Measurements from ENCODE around the gene BET1L. TPM values are rescaled to one million over a fixed set of nuclear protein-coding genes. Genes with fewer than 3 reads are reported as not detected.
A peak's percentile ranks its signal among the peaks of the same experiment; 100 is the strongest.

Gene BET1L
- total RNA-seq, 1 donor from 2014 or later = 45.5 TPM

DNA sequence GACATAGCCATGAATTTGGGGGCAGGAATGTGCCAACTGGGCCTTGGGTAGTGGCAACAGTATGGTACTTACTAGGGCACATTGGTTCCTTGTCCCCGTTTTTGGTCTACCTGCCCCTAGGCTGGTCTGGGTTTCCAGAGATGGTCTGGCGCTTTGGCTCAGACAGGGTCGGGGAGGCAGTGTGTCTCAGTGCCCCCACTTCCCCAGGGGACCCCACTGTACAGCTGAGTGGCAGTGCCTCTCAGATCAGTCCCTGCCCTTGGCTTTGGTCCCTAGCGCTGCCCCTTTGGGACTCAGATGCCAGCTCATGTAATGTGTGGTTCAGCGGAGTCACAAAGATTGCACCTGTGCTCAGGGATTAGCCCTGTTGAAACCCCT is 3.6 kb upstream of the BET1L start:
- TF ChIP-seq, protein P1, sequence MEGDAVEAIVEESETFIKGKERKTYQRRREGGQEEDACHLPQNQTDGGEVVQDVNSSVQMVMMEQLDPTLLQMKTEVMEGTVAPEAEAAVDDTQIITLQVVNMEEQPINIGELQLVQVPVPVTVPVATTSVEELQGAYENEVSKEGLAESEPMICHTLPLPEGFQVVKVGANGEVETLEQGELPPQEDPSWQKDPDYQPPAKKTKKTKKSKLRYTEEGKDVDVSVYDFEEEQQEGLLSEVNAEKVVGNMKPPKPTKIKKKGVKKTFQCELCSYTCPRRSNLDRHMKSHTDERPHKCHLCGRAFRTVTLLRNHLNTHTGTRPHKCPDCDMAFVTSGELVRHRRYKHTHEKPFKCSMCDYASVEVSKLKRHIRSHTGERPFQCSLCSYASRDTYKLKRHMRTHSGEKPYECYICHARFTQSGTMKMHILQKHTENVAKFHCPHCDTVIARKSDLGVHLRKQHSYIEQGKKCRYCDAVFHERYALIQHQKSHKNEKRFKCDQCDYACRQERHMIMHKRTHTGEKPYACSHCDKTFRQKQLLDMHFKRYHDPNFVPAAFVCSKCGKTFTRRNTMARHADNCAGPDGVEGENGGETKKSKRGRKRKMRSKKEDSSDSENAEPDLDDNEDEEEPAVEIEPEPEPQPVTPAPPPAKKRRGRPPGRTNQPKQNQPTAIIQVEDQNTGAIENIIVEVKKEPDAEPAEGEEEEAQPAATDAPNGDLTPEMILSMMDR (IDR thresholded peaks at IDR 0.05; ENCODE audit: partially characterized antibody, unreplicated experiment) = no peak

DNA sequence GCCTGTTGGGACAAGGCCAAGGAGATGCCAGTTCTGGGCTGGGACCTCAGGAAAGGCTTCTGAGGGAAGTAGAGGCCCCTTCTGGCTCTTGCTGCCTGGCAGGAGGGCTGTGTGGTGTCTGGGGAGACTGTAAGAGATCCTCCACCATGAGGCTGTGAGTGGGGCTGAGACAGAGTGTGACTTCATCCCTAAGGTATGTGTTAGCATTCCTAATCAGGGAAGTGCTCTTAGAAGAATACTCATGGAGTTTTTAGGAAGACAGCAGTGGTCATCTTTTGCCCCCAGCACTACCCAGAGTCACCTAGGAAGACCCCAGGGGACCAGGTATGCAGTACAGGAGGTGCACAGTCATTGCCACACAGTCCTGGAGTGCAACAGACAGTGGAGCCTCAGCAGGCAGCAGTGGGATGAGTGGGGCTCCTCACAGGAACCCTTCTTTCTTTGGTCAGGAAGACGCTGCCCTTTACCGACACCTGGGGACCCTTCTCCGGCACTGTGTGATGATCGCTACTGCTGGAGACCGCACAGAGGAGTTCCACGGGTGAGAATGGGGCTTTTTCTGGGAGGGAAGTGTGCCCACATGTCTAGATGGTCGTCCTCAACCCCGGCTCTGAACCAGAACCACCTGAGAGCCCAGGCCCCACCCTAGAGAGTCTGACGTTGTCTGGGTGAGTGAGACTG is 3.1 kb upstream of the BET1L start:
- no peak for DNase-seq
- H3K27ac Mint-ChIP-seq (ENCODE audit: unreplicated experiment) = no peak overlapping the region
- no peaks in the 10 kb centered on the region for H3K4me1 Mint-ChIP-seq (ENCODE audit: low read depth, unreplicated experiment)
- H3K36me3 Mint-ChIP-seq (ENCODE audit: unreplicated experiment) = peaks cover 9% of the 10 kb centered on the region
- TF ChIP-seq, protein P1 (IDR thresholded peaks at IDR 0.05; ENCODE audit: partially characterized antibody, unreplicated experiment) = no peak
- peaks cover 17% of the 10 kb centered on the region for H3K27me3 Mint-ChIP-seq (ENCODE audit: unreplicated experiment)
- H3K4me3 Mint-ChIP-seq (ENCODE audit: unreplicated experiment) = peak overlapping the region; percentile 15
- peaks cover 19% of the 10 kb centered on the region for H3K9me3 Mint-ChIP-seq (ENCODE audit: unreplicated experiment)

More for the DNA sequence above, 3.6 kb upstream of the BET1L start:
- Mint-ChIP-seq H3K4me3 (ENCODE audit: unreplicated experiment) (no peak overlapping the region), H3K9me3 (ENCODE audit: unreplicated experiment) (peaks cover 19% of the 10 kb centered on the region), H3K36me3 (ENCODE audit: unreplicated experiment) (peaks cover 9% of the 10 kb centered on the region), H3K27ac (ENCODE audit: unreplicated experiment) (no peak overlapping the region), H3K4me1 (ENCODE audit: low read depth, unreplicated experiment) (no peaks in the 10 kb centered on the region), H3K27me3 (ENCODE audit: unreplicated experiment) (peaks cover 17% of the 10 kb centered on the region)
- no peak for DNase-seq

DNA sequence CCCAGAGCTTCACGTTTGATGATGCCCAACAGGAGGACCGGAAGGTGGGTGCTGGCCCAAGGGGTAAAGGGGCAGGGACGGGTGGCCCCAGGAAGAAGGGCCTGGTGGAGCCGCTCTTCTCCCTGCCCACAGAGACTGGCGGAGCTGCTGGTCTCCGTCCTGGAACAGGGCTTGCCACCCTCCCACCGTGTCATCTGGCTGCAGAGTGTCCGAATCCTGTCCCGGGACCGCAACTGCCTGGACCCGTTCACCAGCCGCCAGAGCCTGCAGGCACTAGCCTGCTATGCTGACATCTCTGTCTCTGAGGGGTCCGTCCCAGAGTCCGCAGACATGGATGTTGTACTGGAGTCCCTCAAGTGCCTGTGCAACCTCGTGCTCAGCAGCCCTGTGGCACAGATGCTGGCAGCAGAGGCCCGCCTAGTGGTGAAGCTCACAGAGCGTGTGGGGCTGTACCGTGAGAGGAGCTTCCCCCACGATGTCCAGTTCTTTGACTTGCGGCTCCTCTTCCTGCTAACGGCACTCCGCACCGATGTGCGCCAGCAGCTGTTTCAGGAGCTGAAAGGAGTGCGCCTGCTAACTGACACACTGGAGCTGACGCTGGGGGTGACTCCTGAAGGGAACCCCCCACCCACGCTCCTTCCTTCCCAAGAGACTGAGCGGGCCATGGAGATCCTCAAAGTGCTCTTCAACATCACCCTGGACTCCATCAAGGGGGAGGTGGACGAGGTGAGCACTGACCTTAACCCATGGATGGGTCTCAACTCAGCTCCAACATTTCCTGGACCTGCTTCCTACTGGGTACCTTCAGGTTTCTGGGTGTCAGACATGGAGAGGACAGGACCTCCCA is 2.3 kb upstream of the BET1L start:
- TF ChIP-seq, protein P1 (IDR thresholded peaks at IDR 0.05; ENCODE audit: partially characterized antibody, unreplicated experiment) = no peak
- H3K27me3 Mint-ChIP-seq (ENCODE audit: unreplicated experiment) = peaks cover 17% of the 10 kb centered on the region
- no peaks in the 10 kb centered on the region for H3K4me1 Mint-ChIP-seq (ENCODE audit: low read depth, unreplicated experiment)
- peaks cover 15% of the 10 kb centered on the region for H3K9me3 Mint-ChIP-seq (ENCODE audit: unreplicated experiment)
- H3K27ac Mint-ChIP-seq (ENCODE audit: unreplicated experiment) = peak overlapping the region; percentile 64
- peak; percentile 38 for DNase-seq
- H3K4me3 Mint-ChIP-seq (ENCODE audit: unreplicated experiment) = peak overlapping the region; percentile 85
- H3K36me3 Mint-ChIP-seq (ENCODE audit: unreplicated experiment) = peaks cover 9% of the 10 kb centered on the region

DNA sequence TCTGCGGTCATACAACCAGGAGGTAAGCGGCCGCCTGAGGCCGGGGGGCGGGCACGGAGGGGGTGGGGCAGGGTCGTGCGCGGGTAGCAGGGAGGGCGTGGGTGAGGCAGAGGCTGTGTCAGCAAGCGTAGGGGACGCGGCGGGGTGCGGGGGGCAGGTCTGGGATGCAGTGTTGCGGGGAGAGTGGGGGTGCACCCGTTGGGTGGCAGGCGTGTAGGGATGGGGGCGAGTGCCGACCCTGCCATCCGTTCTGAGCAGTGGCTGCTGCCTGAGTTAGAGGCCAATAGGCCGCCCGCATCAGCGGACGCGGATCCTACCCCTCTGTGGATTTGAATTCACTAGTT is 1.7 kb upstream of the BET1L start:
- H3K4me1 Mint-ChIP-seq (ENCODE audit: low read depth, unreplicated experiment) = no peaks in the 10 kb centered on the region
- H3K36me3 Mint-ChIP-seq (ENCODE audit: unreplicated experiment) = peaks cover 9% of the 10 kb centered on the region
- peaks cover 18% of the 10 kb centered on the region for H3K27me3 Mint-ChIP-seq (ENCODE audit: unreplicated experiment)
- TF ChIP-seq, protein P1 (IDR thresholded peaks at IDR 0.05; ENCODE audit: partially characterized antibody, unreplicated experiment) = no peak
- peak overlapping the region; percentile 85 for H3K4me3 Mint-ChIP-seq (ENCODE audit: unreplicated experiment)
- H3K9me3 Mint-ChIP-seq (ENCODE audit: unreplicated experiment) = peaks cover 15% of the 10 kb centered on the region
- no peak for DNase-seq
- H3K27ac Mint-ChIP-seq (ENCODE audit: unreplicated experiment) = peak overlapping the region; percentile 64
